Activated CD8-positive, alpha-beta memory T cell treated with anti-CD3 and anti-CD28 coated beads for 1 hour (primary cell): ENCODE measurements around the gene AFDN.

ENCODE experiments used
- DNase-seq, 2 donors: peaks; one replicate each; pipeline ENCODE4 v3.0.0-alpha.2; 2020; ENCODE audit warnings: low read depth in 1 of 2; ENCODE audit errors: extremely low read depth in 1 of 2

The AFDN gene, protein sequence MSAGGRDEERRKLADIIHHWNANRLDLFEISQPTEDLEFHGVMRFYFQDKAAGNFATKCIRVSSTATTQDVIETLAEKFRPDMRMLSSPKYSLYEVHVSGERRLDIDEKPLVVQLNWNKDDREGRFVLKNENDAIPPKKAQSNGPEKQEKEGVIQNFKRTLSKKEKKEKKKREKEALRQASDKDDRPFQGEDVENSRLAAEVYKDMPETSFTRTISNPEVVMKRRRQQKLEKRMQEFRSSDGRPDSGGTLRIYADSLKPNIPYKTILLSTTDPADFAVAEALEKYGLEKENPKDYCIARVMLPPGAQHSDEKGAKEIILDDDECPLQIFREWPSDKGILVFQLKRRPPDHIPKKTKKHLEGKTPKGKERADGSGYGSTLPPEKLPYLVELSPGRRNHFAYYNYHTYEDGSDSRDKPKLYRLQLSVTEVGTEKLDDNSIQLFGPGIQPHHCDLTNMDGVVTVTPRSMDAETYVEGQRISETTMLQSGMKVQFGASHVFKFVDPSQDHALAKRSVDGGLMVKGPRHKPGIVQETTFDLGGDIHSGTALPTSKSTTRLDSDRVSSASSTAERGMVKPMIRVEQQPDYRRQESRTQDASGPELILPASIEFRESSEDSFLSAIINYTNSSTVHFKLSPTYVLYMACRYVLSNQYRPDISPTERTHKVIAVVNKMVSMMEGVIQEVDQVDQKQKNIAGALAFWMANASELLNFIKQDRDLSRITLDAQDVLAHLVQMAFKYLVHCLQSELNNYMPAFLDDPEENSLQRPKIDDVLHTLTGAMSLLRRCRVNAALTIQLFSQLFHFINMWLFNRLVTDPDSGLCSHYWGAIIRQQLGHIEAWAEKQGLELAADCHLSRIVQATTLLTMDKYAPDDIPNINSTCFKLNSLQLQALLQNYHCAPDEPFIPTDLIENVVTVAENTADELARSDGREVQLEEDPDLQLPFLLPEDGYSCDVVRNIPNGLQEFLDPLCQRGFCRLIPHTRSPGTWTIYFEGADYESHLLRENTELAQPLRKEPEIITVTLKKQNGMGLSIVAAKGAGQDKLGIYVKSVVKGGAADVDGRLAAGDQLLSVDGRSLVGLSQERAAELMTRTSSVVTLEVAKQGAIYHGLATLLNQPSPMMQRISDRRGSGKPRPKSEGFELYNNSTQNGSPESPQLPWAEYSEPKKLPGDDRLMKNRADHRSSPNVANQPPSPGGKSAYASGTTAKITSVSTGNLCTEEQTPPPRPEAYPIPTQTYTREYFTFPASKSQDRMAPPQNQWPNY (N-terminal part only)

DNA sequence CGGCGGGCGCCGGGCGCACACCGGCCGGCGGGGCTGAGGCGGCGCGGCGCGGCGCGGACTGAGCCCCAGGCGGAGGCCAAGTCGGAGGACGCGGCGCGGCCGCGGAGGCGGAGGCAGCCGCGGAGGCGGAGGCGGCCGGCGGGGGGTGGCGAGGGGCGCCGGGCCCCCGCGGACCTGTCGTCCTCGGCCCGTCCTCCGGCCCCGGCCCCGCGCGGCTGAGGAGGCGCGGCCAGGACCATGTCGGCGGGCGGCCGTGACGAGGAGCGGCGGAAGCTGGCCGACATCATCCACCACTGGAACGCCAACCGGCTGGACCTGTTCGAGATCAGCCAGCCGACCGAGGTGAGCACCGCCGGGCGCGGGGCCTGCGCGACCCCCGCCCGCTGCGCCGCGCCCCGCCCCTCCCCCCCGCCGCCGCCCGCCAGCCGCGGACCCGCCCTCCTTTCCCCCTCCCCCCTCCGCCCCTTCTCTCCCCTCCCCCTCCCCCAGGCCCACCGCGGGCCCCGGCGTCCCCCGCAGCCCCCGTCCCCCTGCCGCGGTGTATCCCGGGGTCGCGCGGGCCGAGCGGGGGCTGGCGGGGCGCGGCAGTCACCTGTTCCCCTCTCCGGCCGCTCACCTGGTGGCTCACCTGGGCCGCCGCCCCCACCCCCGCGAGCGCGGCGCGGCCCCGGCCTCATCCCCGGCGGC, at the start of gene AFDN:
TSS of gene AFDN (plus strand) at position 16 of the 687 bp plus-strand sequence. CDS start at position 238, 222 bp downstream.
- no peak for DNase-seq

DNA sequence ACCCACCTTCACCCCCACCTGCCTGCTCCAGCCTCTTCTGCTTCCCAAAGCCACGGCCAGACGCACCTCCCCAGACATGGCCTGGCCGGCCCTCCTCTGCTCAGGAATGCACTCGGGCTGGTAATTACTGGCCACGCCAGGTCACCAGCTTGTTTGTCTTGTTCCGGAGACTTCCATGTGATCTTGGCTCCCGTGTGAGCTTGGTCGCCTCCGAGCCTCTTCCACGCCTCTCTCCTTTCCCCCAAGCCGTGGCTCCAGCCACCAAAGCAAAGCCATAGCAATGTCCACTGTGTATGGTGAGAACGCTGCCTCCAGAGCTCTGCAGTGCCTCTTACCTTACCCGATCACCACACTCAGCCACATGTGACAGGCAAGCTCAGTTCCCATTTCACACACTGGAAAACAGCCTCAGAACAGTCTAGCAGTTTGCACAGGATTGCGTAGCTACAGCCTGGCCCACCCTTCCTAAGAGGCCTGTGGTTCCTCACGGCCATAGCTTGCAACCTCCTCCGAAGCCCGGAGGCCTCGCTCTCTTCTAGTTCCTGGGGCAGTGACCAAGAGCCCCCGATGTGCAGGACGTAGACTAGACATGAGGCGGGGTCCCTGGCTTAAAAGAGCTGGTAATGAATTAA, 48.1 kb upstream of the AFDN start:
- DNase-seq, result no peak

DNA sequence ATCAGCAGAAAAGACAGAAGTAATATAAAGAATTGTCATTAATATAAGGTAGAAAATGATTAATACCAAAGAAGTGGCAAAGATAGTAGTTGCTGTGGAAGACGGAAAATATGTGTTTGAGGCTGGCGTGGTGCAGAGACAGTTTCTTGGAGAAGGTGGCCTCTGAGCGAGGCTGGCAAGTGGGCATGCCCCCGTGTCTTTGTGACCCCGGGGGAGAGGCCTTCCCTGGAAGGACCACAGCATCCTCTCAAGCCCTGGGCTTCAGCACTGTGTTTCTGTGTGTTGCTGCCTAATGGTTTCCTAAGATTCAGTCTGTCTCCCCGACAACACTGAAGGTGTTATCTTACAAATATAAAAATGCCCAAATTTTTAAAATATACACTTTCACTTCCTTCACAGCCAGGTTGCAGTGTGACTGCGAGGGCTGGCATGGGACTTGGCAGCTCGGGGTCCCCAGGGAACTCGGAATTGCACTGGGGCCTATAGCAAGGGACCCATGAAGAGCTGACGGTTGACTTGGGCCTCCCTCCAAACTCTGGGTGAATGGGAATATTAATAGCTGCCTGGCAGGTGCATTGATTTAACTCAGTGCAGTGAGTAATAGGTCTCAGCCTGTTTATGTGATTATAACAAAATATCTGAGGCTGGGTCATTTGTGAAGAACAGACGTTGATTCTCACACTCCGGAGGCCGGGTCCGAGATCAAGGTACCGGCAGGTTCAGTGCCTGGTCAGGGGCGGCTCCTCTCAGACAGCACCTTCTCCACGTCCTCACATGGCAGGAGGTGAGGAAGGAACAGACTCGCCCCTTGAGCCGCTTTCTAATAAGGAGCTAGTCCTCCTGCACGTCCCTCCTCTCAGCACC, 47.4 kb upstream of the AFDN start:
- DNase-seq, result no peak

DNA sequence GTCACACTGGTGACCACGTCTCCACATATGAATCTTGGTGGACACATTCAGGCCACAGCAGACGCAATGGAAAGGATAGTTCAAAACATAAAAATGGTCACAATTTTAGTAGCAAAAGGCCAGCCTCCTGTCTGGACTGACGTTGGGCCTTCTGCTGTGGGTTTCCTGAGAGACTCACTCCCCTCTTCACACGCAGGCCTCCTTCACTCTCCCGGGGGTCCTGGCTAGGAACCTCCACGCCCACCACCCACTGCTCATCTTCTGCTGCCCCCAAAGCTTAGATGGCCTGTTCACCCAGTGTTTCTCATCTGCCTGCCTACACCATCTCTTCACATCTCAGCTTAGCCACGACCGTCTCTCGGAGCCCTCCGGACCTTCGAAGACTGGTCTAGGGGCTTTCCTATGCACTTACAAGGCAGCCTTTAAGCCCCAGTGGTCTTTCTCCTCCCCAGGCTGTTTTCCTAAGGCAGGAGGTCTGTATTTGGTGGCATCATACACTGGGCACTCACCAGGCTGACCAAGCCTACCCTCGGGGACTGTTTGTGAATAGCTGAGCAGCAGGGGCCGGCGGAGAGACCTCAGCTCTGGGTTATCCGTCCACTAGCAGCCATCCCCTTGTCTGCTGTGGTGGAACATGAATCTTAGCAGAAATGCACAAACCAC, 46.6 kb upstream of the AFDN start:
- no peak for DNase-seq

DNA sequence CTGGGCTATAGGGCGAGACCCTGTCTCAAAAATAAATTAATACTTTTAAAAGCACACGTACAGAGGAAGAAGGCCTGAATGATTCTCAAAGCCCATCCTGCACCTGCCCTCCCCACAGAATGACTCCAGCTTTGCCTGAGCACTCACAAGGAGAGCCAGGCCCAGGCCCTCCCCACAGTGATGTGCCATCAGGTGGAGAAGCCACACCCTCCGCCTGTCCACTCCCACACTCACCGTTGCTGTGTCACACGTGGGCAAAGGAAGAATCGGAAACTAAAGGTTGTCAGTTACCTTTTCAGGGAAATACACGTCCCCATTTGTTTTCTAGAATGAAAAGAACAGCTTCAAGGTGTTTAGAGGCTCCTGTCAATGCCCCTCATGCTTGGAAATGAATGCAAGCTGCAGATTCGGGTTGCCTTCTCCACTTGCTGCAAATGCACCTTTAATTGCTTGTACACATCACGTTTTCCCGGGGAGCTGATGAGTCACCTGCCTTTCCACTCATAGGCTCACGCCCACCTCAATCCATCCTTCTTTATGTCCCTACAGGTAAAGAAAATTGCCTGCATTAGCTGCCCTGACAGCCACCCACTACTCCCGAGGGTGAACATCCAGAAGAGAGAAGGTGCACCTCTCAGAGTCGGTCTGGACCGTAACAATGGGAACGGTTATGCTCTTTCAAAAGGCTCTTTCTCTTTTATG, 45.5 kb upstream of the AFDN start:
- DNase-seq, result no peak

DNA sequence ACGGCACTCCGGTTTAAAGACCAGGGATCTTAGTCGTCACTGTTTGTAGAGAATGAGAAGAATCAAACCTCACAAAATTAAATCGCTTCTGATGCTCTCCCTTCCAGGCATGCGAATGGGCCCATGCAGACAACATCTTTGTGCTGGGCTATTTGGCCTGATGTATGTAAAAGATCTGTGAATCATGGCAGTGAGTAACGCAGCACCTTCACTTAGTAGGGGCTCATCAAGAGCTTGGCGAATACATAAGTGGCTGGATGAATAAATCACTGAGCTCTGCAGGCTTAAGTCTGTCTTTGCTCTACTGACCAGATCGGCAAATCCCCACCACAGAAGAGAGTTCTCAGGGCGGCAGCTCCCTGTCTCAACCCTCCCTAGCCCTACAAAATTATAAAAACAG, 44.8 kb upstream of the AFDN start:
- DNase-seq, result no peak

DNA sequence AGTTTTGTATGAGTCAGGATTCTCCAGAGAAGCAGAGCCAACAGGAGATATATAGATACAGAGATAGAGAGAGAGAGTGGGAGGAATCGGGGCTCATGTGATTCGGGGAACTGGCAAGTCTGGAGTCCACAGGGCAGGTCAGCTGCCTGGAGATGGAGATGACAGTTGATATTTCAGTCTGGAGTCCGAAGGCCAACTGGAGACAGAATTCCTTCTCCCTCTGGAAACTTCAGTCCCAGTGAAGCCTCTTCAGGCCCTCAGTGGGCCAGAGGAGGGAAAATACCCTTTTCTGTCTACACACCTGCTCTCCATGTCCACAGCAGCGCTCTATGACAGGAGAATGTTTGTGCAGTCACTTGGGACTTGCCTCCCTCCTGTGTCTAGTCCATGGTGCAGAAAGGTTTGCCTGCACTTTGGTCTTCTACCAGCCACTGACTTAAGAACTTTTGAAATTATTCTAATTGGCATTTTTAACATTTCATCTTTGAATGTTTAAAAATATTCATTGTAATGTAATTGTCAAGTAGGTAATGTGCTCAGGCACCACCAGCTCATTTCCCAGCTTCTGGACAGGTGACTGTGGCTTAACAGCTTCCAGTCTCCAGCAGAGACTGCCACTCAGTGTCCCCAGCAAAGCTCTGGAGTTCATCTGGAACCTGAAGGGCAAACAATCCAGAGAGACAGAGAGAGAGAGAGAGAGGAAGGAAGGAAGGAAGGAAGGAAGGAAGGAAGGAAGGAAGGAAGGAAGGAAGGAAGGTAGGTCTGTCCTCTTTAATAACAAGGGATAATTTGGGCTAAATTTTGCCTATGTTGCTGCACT, 43.8 kb upstream of the AFDN start:
- no peak for DNase-seq

DNA sequence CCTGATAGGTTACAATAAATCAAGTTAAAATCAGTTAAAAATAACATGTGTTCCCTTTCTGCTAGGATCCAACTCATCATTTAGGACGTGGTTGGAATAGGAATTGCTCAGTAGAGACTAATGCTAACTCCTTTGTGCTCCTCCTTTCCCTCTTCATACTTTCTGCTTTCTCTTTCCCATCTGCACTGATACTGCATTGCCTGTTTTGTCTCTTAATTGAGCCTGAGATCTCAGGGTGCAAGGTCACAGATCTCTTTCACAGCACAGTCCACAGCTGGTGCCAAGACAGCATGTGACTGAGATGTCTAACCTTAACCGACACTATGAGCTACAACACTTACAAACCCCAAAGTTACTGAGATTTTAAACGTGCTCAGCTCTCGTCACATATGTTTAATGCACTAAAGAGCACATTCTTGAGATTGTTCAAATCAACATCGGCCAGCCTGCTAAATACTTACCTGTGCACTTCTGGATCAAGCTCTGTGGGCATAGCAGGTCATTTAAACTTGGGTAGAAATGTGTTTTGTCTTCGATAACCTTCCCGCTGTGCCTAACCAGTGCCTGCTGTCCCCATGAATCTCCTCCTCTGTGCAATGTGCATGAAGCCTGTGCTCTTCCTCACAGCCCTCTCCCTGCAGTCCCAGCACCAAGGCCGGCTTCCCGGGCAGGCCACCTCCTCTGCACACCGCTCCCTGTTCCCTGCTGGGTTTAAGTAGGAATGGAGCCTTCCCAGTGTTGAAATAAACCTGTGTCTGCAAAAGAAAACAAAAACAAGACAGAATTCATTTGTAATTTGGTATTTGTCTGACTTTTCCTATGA, 39.6 kb upstream of the AFDN start:
- no peak for DNase-seq

DNA sequence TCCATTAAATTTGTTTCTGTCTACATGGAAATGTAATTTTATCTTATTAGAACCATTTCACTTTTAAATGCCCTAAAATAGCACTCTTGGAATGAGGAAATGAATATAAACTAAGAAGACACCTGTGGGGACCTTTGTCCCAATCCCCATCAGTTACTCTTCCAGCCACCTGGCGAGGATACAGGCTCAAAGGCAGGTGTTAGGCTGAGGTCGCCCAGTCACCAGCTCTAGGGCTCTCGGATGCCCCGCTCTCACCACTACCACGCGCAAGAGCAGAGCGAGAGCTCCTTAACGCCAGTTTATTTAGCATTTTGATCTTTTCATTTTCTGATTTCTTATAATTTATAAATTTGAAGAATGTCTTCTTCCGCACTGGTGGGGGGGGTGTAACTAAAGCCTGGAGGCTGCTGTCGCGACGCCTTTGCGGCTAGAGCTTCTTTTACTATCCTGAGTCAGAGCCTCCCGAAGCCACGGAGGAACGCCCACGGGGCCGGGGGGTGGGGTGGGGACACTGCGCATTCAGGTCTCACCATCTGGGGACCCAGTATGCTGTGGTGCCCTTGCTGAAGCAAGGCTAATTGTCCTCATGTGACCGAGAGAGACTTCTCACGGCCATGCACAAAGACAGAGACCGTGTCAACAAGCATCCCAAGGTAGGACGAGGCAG, 38.7 kb upstream of the AFDN start:
- no peak for DNase-seq

DNA sequence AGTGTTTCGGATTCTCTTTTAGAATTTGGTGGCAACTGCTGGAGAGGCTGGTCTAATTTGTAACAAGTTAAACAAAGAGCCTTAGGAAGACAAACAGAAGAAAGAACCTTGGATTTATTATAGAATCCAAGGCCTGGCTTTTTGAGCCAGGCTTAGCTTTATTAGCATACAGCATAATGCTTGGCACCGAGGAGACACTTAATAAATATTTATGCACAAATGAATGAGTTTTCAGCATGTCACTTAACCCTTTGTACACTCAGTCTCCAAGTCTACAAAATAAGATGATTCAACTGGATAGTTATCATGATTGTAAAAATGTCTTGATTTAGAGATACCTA, 38.2 kb upstream of the AFDN start:
- no peak for DNase-seq

DNA sequence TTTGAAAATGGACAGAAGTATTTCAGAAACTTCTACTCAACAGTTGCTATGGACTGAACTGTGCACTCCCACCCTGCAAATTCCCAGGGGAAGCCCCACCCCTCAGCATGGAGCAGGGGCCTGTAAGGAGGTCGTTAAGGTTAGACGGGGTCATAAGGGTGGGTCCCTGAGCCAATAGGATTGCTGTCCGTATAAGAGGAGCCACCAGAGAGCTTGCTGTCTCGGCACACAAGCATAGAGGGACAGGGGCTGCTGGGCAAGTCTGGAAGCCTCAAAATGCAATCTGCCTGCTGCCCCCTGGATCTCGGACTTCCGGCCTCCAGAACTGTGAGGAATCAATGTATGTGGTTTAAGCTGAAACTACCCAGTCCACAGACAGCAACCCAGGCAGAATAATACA, 37.4 kb upstream of the AFDN start:
- no peak for DNase-seq

DNA sequence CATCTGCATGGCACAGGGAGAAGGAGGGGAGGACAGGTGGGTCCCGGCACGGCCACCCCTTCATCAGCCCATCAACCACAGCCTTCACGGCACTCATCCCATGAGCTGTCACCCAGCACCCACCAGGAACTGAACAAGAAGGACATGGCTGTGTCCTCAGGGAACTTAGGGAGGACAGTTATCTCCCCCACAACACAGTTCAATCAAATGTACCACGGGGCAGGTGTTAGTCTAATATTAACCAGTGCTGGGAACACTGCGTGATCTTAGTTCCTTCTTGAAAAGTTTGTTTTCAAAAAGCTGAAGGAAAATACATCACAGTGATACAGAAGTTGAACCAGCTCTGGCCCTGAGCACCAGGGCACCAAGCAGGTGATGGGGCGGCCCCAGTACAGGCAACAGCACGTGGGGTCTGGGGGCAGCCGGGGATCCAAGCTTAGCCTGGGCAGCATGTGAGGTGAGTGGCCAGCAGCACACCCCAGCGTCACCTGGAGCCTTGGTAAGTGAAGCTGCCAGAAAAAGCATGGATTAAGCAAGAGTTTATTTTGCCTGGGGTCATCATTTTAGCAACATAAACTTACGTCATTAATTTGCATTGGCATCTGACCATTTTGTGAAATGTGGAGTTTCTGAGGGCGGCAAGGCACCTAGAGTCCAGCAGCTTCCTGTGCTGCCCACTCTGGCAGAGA, 35.5 kb upstream of the AFDN start:
- no peak for DNase-seq

DNA sequence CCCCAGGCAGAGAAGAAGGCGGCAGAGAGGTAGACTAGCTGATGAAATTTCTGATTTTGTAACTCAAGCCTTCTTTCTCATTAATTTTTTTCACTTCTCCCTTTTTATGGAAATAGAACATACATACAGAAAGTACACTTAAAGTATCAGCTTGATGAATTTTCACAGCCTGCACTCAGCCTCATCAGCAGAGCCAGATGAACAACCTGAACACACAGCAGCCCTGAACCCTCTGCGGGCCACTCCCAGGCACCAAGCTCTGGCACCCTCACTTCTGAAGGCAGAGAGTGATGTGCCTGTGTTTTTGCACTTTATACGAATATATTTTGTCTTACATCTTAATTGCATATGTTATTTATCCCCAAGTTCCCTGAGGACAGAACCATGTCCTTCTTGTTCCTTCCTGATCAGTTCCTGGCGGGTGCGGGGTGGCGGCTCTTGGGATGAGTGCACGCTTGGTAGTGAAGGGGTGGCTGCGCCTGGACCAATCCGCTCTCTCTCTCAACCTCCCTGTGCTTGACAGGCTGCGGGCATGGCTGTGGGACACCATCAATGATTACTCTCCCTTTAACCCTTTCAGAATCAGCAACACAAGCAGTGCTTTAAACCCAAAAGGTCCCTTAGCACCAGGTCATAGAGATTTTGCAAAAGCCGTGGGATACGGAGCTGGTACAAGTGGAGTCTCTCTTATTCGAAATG, 34.8 kb upstream of the AFDN start:
- no peak for DNase-seq

DNA sequence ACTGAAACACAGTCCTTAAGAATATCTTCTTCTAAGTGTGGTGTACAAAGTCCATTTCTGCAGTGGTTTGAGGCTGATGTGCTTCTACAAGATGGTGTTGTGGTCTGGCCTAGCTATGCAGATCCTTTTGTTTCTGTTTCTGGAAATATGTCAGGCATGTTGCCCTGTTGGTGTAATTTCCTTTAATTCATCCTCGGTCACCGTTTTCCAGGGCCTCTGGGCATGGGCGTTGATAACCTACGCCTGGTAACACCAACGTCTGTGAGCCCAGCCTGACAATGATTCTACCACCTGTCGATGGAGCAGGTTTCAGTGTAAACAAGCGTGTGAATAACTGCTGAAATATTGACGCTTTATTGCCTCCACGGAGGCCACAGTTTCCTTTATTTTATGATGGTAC, 33.3 kb upstream of the AFDN start:
- no peak for DNase-seq
